Transverse colon (tissue), 4 donors: ENCODE results near the gene TRIP6. TPM values are rescaled to one million over a fixed set of nuclear protein-coding genes. Genes with fewer than 3 reads are reported as not detected.

Source experiments
- DNase-seq: peaks from one replicate; pipeline ENCODE4 v3.0.0-alpha.2; 2019
- H3K27ac ChIP-seq, 4 donors: fragments of 200-600 bp; sonication (generic); 2 replicates each; pipeline ENCODE4 v1.5.1; 2016 to 2018; ENCODE audit warnings: inconsistent platforms in 4 of 4
- H3K27me3 ChIP-seq: fragments of 200-600 bp; sonication (generic); 2 replicates; pipeline ENCODE4 v1.5.1; 2017; ENCODE audit warnings: inconsistent platforms
- H3K36me3 ChIP-seq, 4 donors: fragments of 200-600 bp; sonication (generic); 2 replicates each; pipeline ENCODE4 v1.5.1; 2017 to 2019; ENCODE audit warnings: inconsistent platforms in 4 of 4
- H3K4me1 ChIP-seq, 4 donors: fragments of 200-600 bp; sonication (generic); 2 replicates each; pipeline ENCODE4 v1.5.1; 2017 to 2020; ENCODE audit warnings: inconsistent platforms in 4 of 4
- H3K4me3 ChIP-seq, 4 donors: fragments of 200-600 bp; sonication (generic); 1 replicate in 1 of 4; 2 replicates in 3 of 4; pipeline versions ENCODE4 v1.5.1 to v1.6.1; 2017 to 2019; ENCODE audit warnings: inconsistent platforms in 4 of 4
- H3K9me3 ChIP-seq, 2 donors: fragments of 200-600 bp; sonication (generic); 2 replicates each; pipeline ENCODE4 v1.5.1; 2017 to 2019; ENCODE audit warnings: inconsistent platforms in 2 of 2
- CTCF ChIP-seq, 5 experiments: fragments of 200-600 bp in 3 of 5; fragments of 450-650 bp in 2 of 5; sonication (generic) in 3 of 5; IDR thresholded peaks; 1 replicate in 2 of 5; 2 replicates in 3 of 5; pipeline ENCODE4 v1.5.1; 2016 to 2017; ENCODE audit warnings: antibody characterized with exemption in 5 of 5, inconsistent platforms in 3 of 5, mild to moderate bottlenecking in 2 of 5, moderate library complexity in 1 of 5
- EP300 ChIP-seq: sonication (generic); formaldehyde crosslinking; IDR thresholded peaks from one replicate; pipeline ENCODE4 v1.6.1; 2017; ENCODE audit warnings: antibody characterized with exemption, low read depth
- POLR2A ChIP-seq: fragments of 450-650 bp; IDR thresholded peaks from one replicate; pipeline ENCODE4 v1.6.1; 2016; ENCODE audit warnings: antibody characterized with exemption, mild to moderate bottlenecking, moderate library complexity
- POLR2AphosphoS5 ChIP-seq, 3 donors: sonication (generic); formaldehyde crosslinking; IDR thresholded peaks; one replicate each; pipeline ENCODE4 v1.6.1; 2016; ENCODE audit warnings: antibody characterized with exemption in 3 of 3
- WGBS, 2 donors: methylation state at CpG; one replicate each; pipeline ENCODE4 v1.1.5; 2018; ENCODE audit warnings: low coverage in 1 of 2; 5-methylcytosine and 5-hydroxymethylcytosine counted together
- in situ Hi-C, 4 donors: fragments of 200-750 bp; cut with MboI; loops; one replicate each; pipeline versions ENCODE4 v1.15.0 to v1.15.1; 2017; ENCODE audit warnings: low sequenced_read_pairs in 3 of 4, low pct_ligation_motif_present in 1 of 4, low pct_unique_long_range_greater_than_20kb in 1 of 4
- intact Hi-C: fragments of 100-400 bp; cut with DNase I; formaldehyde crosslinking; loops from one replicate; pipeline ENCODE4 v1.15.1; 2023; ENCODE audit warnings: low total_unique reads
- total RNA-seq, 4 donors: library from RNA; depleted of rRNA; stranded (reverse); fragments of >200 nt; gene quantifications; one replicate each; pipeline ENCODE4 v1.1.0, GENCODE V29; 2016

Gene TRIP6
- total RNA-seq, 4 donors from 2014 or later, result 10.9 to 24.3 (median 21.2) TPM

DNA sequence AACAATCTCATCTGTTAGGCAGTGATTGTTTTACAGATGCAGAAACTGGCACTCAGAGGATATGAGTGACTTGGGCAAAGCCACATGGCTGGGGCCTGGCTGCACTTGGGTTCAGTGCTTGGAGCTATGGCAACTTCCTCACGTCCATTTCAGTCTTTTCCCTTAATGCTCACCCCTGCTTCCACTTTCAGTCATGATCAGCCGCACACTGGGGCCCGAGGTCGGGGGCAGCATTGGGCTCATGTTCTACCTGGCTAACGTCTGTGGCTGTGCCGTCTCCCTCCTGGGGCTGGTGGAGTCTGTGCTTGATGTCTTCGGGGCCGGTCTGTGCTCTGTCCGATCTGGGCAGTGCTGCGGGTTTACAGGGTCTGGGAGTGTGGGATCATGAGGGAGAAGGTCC, 11.7 kb upstream of the TRIP6 start:
- TF ChIP-seq CTCF (IDR thresholded peaks at IDR 0.05) (no peak), POLR2A (no peak), POLR2AphosphoS5 (IDR thresholded peaks at IDR 0.05) (no peak), EP300 (no peak)
- WGBS, 2 donors, result 86% methylated on average over 10 of the region's 10 CpGs; no CpG with 5 or more reads in 1 of the 2 donors
- Histone ChIP-seq H3K27ac (no peak overlapping the region), H3K4me1 (peaks cover 0 to 20% (median 14%) of the 10 kb centered on the region in 4 donors), H3K9me3 (no peaks in the 10 kb centered on the region), H3K4me3 (no peak overlapping the region), H3K36me3 (no peaks in the 10 kb centered on the region), H3K27me3 (no peaks in the 10 kb centered on the region)
- intact Hi-C loops, result loop anchor here (10.0 kb wide), 1 partner anchor 151 kb away; the partner anchor contains the start of gene POP7
- no peak for DNase-seq
- in situ Hi-C loops, result loop anchor here in 3 of 4 donors (5.0 to 25.0 kb wide), 3 partner anchors 61 to 153 kb away; partner anchors contain the start of genes EPO (in 1 of the 3) and POP7 (in 1 of the 3)

- no peak for TF ChIP-seq POLR2A
- TF ChIP-seq CTCF (IDR thresholded peaks at IDR 0.05), result no peak
- TF ChIP-seq POLR2AphosphoS5 (IDR thresholded peaks at IDR 0.05), result no peak
- no peak for TF ChIP-seq EP300
- Histone ChIP-seq H3K9me3 (no peaks in the 10 kb centered on the region), H3K27ac (no peak overlapping the region), H3K36me3 (no peaks in the 10 kb centered on the region), H3K4me3 (no peak overlapping the region), H3K27me3 (no peaks in the 10 kb centered on the region), H3K4me1 (peaks cover 0 to 16% (median 12%) of the 10 kb centered on the region in 4 donors)
- in situ Hi-C loops, result loop anchor here in 3 of 4 donors (5.0 to 25.0 kb wide), 3 partner anchors 62 to 155 kb away; partner anchors contain the start of genes EPO (in 1 of the 3) and POP7 (in 1 of the 3)
- no peak for DNase-seq
- WGBS, 2 donors, result 96% methylated on average over 16 of the region's 16 CpGs; no CpG with 5 or more reads in 1 of the 2 donors
- intact Hi-C loops, result loop anchor here (10.0 kb wide), 1 partner anchor 152 kb away; the partner anchor contains the start of gene POP7
These were observed 10.3 kb upstream of the TRIP6 start for GRCh38 chr7:100856871-100857282.

GRCh38 chr7:100859856-100860255, 7.3 kb upstream of the TRIP6 start:
- in situ Hi-C loops (loop anchor here in 3 of 4 donors (5.0 to 25.0 kb wide), 3 partner anchors 65 to 158 kb away; partner anchors contain the start of genes EPO (in 1 of the 3) and POP7 (in 1 of the 3)), intact Hi-C loops (loop anchor here (10.0 kb wide), 1 partner anchor 155 kb away; the partner anchor contains the start of gene POP7)
- H3K9me3 ChIP-seq, result no peaks in the 10 kb centered on the region
- no peaks in the 10 kb centered on the region for H3K36me3 ChIP-seq
- WGBS, 2 donors, result 82 to 89% methylated on average over 5 to 15 of the region's 15 CpGs
- H3K27me3 ChIP-seq, result no peaks in the 10 kb centered on the region
- TF ChIP-seq CTCF (IDR thresholded peaks at IDR 0.05) (no peak), EP300 (no peak), POLR2AphosphoS5 (IDR thresholded peaks at IDR 0.05) (no peak), POLR2A (no peak)
- no peak overlapping the region for H3K4me3 ChIP-seq
- H3K4me1 ChIP-seq, result peaks cover 0 to 4% (median 0%) of the 10 kb centered on the region in 4 donors
- DNase-seq, result no peak
- H3K27ac ChIP-seq, result no peak overlapping the region

DNA sequence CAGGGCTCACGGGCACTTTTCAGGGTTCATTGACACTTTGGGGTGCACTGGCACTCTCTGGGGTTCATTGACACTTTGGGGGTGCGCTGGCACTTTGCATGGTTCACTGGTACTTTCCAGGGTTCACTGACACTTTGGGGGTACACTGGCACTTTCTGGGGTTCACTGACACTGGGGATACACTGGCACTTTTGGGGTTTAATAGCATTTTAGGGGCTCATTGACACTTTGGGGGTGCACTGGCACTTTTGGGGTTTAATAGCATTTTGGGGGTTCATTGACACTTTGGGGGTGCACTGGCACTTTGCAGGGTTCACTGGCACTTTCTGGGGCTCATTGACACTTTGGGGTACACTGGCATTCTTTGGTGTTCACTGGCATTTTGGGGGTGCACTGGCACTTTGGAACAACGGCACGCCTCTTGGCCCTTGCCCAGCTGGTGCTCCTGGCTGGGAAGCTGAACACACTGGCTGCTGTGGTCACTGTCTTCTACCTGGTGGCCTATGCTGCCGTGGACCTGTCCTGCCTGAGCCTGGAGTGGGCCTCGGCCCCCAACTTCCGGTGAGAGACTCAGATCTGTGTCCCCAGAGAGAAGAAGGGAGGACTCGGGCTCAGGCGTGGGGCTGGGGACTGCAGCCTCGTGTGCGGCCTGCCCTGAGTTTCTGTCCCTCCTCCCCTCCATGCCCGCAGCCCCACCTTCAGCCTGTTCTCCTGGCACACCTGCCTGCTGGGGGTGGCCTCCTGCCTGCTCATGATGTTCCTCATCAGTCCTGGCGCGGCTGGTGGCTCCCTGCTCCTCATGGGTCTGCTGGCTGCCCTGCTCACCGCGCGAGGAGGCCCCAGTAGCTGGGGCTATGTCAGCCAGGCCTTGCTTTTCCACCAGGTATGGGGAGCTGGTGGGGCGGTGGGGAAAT, 6.2 kb upstream of the TRIP6 start:
- DNase-seq, result no peak
- Histone ChIP-seq H3K9me3 (no peaks in the 10 kb centered on the region), H3K36me3 (no peaks in the 10 kb centered on the region), H3K4me1 (peaks cover 0 to 10% (median 4%) of the 10 kb centered on the region in 4 donors), H3K27me3 (no peaks in the 10 kb centered on the region), H3K27ac (no peak overlapping the region), H3K4me3 (no peak overlapping the region)
- in situ Hi-C loops (loop anchor here in 1 of 4 donors (25.0 kb wide), 1 partner anchor 149 kb away; the partner anchor contains the start of genes EPO and POP7), intact Hi-C loops (no loop called here)
- WGBS, 2 donors, result 89 to 95% methylated on average over 4 to 18 of the region's 18 CpGs
- TF ChIP-seq CTCF (IDR thresholded peaks at IDR 0.05) (no peak), EP300 (no peak), POLR2A (no peak), POLR2AphosphoS5 (IDR thresholded peaks at IDR 0.05) (no peak)
